SU-DHL-6 (cell line): Measurements from ENCODE around the gene TUBA1A.
"Not testable (repeated sequence)": the region's sequence is repeated elsewhere in the genome, so short reads cannot be mapped to it uniquely, and the experiment has no call there.

Experiments
- H2AFZ ChIP-seq: fragments of 200-600 bp; sonication (generic); 2 replicates; pipeline ENCODE4 v1.6.1; 2014; ENCODE audit warnings: low read depth, mild to moderate bottlenecking, moderate library complexity, mixed read lengths, antibody characterized with exemption, low read length; ENCODE audit not compliant: severe bottlenecking
- H3F3A ChIP-seq: fragments of 200-600 bp; shearing (Covaris generic); 2 replicates; pipeline ENCODE4 v1.6.0; 2016; ENCODE audit warnings: antibody characterized with exemption, mild to moderate bottlenecking; ENCODE audit not compliant: insufficient read depth
- H3K27ac ChIP-seq: fragments of 200-600 bp; sonication (generic); 2 replicates; pipeline ENCODE4 v1.5.1; 2016; ENCODE audit warnings: low read depth, mild to moderate bottlenecking, low read length, moderate library complexity, mixed read lengths
- H3K27me3 ChIP-seq: fragments of 200-600 bp; sonication (generic), shearing (Covaris generic); 2 replicates; pipeline ENCODE4 v1.6.0; 2014; ENCODE audit warnings: mild to moderate bottlenecking, low read length
- H3K36me3 ChIP-seq: fragments of 200-600 bp; sonication (generic); 2 replicates; pipeline ENCODE4 v1.6.1; 2014; ENCODE audit warnings: mild to moderate bottlenecking, low read length, mixed read lengths
- H3K4me2 ChIP-seq: fragments of 300-600, 200-600 bp; shearing (Covaris generic), sonication (generic); 2 replicates; pipeline ENCODE4 v1.6.0; 2014; ENCODE audit warnings: low read length, low read depth, mild to moderate bottlenecking; ENCODE audit not compliant: poor library complexity, severe bottlenecking
- H3K4me3 ChIP-seq: fragments of 200-600 bp; sonication (generic); 2 replicates; pipeline ENCODE4 v1.5.1; 2014; ENCODE audit warnings: antibody characterized with exemption, low read length, mild to moderate bottlenecking, mixed read lengths; ENCODE audit not compliant: insufficient read depth, poor library complexity, severe bottlenecking
- H3K79me2 ChIP-seq: fragments of 200-600 bp; sonication (generic); 2 replicates; pipeline ENCODE4 v1.6.1; 2014; ENCODE audit warnings: mild to moderate bottlenecking, low read length, moderate library complexity; ENCODE audit not compliant: insufficient read depth
- H3K9ac ChIP-seq: fragments of 200-600 bp; sonication (generic); 2 replicates; pipeline ENCODE4 v1.7.0; 2014; ENCODE audit warnings: mild to moderate bottlenecking, low read length
- H3K9me2 ChIP-seq: fragments of 200-600 bp; sonication (generic); replicated peaks from 2 replicates; pipeline ENCODE4 v1.6.1; 2014; ENCODE audit warnings: low read length; ENCODE audit not compliant: insufficient read depth
- H3K9me3 ChIP-seq: fragments of 200-600 bp; sonication (generic); 2 replicates; pipeline ENCODE4 v1.6.1; 2014; ENCODE audit warnings: low read length, mixed read lengths; ENCODE audit not compliant: insufficient read depth
- H4K20me1 ChIP-seq: fragments of 200-600 bp; sonication (generic); 2 replicates; pipeline ENCODE4 v1.6.1; 2014; ENCODE audit warnings: low read depth, mild to moderate bottlenecking, antibody characterized with exemption, low read length, moderate library complexity, mixed read lengths
- EZH2phosphoT487 ChIP-seq: fragments of 200-600 bp; sonication (generic), shearing (Covaris generic); conservative IDR thresholded peaks from 2 replicates; pipeline ENCODE4 v1.6.1; 2018; ENCODE audit warnings: mild to moderate bottlenecking, antibody characterized with exemption, low read length, moderate library complexity, mixed read lengths
- TF ChIP-seq, protein P1 (sequence below): fragments of 200-600 bp; sonication (generic); IDR thresholded peaks from one replicate; pipeline ENCODE4 v1.5.1; 2017; ENCODE audit warnings: antibody characterized with exemption, mild to moderate bottlenecking, low read length, moderate library complexity; ENCODE audit not compliant: insufficient read depth, poor library complexity, severe bottlenecking

The TUBA1A gene

GRCh38 chr12:49197256-49197655 lies 8.4 kb upstream of the TUBA1A start:
- no peak overlapping the region for H3K4me2 ChIP-seq
- H4K20me1 ChIP-seq, result no peaks in the 10 kb centered on the region
- TF ChIP-seq, protein P1, sequence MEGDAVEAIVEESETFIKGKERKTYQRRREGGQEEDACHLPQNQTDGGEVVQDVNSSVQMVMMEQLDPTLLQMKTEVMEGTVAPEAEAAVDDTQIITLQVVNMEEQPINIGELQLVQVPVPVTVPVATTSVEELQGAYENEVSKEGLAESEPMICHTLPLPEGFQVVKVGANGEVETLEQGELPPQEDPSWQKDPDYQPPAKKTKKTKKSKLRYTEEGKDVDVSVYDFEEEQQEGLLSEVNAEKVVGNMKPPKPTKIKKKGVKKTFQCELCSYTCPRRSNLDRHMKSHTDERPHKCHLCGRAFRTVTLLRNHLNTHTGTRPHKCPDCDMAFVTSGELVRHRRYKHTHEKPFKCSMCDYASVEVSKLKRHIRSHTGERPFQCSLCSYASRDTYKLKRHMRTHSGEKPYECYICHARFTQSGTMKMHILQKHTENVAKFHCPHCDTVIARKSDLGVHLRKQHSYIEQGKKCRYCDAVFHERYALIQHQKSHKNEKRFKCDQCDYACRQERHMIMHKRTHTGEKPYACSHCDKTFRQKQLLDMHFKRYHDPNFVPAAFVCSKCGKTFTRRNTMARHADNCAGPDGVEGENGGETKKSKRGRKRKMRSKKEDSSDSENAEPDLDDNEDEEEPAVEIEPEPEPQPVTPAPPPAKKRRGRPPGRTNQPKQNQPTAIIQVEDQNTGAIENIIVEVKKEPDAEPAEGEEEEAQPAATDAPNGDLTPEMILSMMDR, result no peak
- TF ChIP-seq EZH2phosphoT487, result no peak
- no peaks in the 10 kb centered on the region for H3K79me2 ChIP-seq
- H3K27me3 ChIP-seq, result no peaks in the 10 kb centered on the region
- no peak overlapping the region for H2AFZ ChIP-seq
- H3K36me3 ChIP-seq, result no peaks in the 10 kb centered on the region
- no peaks in the 10 kb centered on the region for H3K9me3 ChIP-seq
- H3K4me3 ChIP-seq, result no peak overlapping the region
- no peak overlapping the region for H3K27ac ChIP-seq
- no peaks in the 10 kb centered on the region for H3K9me2 ChIP-seq
- H3K9ac ChIP-seq, result no peak overlapping the region
- no peaks in the 10 kb centered on the region for H3F3A ChIP-seq

- Histone ChIP-seq H3K79me2 (no peaks in the 10 kb centered on the region), H3K36me3 (no peaks in the 10 kb centered on the region), H3F3A (no peaks in the 10 kb centered on the region), H3K9me3 (no peaks in the 10 kb centered on the region), H3K4me2 (no peak overlapping the region), H3K4me3 (no peak overlapping the region), H3K27ac (no peak overlapping the region), H4K20me1 (no peaks in the 10 kb centered on the region), H3K9me2 (no peaks in the 10 kb centered on the region), H3K27me3 (no peaks in the 10 kb centered on the region), H3K9ac (no peak overlapping the region), H2AFZ (no peak overlapping the region)
- TF ChIP-seq, protein P1, result no peak
- TF ChIP-seq EZH2phosphoT487, result no peak
Measured at GRCh38 chr12:49195736-49196135, 6.9 kb upstream of the TUBA1A start.

GRCh38 chr12:49193746-49194145 lies 4.9 kb upstream of the TUBA1A start:
- not testable (repeated sequence) for H3K4me3 ChIP-seq, H3F3A ChIP-seq, H3K79me2 ChIP-seq, H3K9me2 ChIP-seq, H2AFZ ChIP-seq, H4K20me1 ChIP-seq, H3K27ac ChIP-seq, H3K9me3 ChIP-seq, H3K9ac ChIP-seq, H3K27me3 ChIP-seq, H3K36me3 ChIP-seq, H3K4me2 ChIP-seq

GRCh38 chr12:49191498-49191897 lies 2.6 kb upstream of the TUBA1A start:
- not testable (repeated sequence) for H2AFZ ChIP-seq, H3K36me3 ChIP-seq, H3K4me3 ChIP-seq, H4K20me1 ChIP-seq, H3K4me2 ChIP-seq, H3K9me2 ChIP-seq, H3K27ac ChIP-seq, H3K9ac ChIP-seq, H3K27me3 ChIP-seq, H3K9me3 ChIP-seq, H3K79me2 ChIP-seq
- H3F3A ChIP-seq, result peaks cover 18% of the 10 kb centered on the region
